Inferior parietal cortex (tissue), 1 donor: ENCODE data around the gene TTC39B.

ENCODE experiments used
- DNase-seq: peaks from one replicate; pipeline ENCODE4 v3.0.0-alpha.2; 2016; ENCODE audit errors: extremely low spot score

TTC39B gene

GRCh38 chr9:15304632-15305031 is 2.4 kb downstream of the TTC39B start:
- no peak for DNase-seq

GRCh38 chr9:15300218-15300617 is 6.8 kb downstream of the TTC39B start:
- no peak for DNase-seq

GRCh38 chr9:15299374-15299939 is 7.6 kb downstream of the TTC39B start:
- DNase-seq = no peak

GRCh38 chr9:15298362-15298761 is 8.7 kb downstream of the TTC39B start:
- no peak for DNase-seq

GRCh38 chr9:15295761-15296405 is 11.1 kb downstream of the TTC39B start:
- DNase-seq = no peak

GRCh38 chr9:15294604-15295003 is 12.4 kb downstream of the TTC39B start:
- no peak for DNase-seq

GRCh38 chr9:15293804-15294316 is 13.2 kb downstream of the TTC39B start:
- DNase-seq = no peak

GRCh38 chr9:15293084-15293483 is 13.9 kb downstream of the TTC39B start:
- DNase-seq = no peak

- DNase-seq = no peak
Observed at GRCh38 chr9:15289603-15290002, 17.4 kb downstream of the TTC39B start.

GRCh38 chr9:15287309-15287708 is 19.7 kb downstream of the TTC39B start:
- DNase-seq = no peak

GRCh38 chr9:15286161-15286821 is 20.7 kb downstream of the TTC39B start:
- DNase-seq = no peak

- DNase-seq = no peak
Observed at GRCh38 chr9:15282567-15283285, 24.3 kb downstream of the TTC39B start.

- DNase-seq = no peak
Observed at GRCh38 chr9:15280647-15281046, 26.4 kb downstream of the TTC39B start.

GRCh38 chr9:15278839-15279238 is 28.2 kb downstream of the TTC39B start:
- no peak for DNase-seq

GRCh38 chr9:15278091-15278687 is 28.8 kb downstream of the TTC39B start:
- DNase-seq = no peak

- DNase-seq = peak; percentile 88
Observed at GRCh38 chr9:15277400-15278090, 29.5 kb downstream of the TTC39B start.

- DNase-seq = no peak
Observed at GRCh38 chr9:15276328-15276938, 30.6 kb downstream of the TTC39B start.

GRCh38 chr9:15274425-15274824 is 32.6 kb downstream of the TTC39B start:
- DNase-seq = no peak

GRCh38 chr9:15272377-15272928 is 34.6 kb downstream of the TTC39B start:
- DNase-seq = no peak

GRCh38 chr9:15271403-15271802 is 35.6 kb downstream of the TTC39B start:
- DNase-seq = no peak

GRCh38 chr9:15268782-15269181 is 38.2 kb downstream of the TTC39B start:
- no peak for DNase-seq
